GM21360 (cell line): Measurements from ENCODE around the gene RAB44.

Experiments used
- ATAC-seq: cut with Tn5 transposase; IDR thresholded peaks from one replicate; pipeline ENCODE4 v1.9.1; 2021; ENCODE audit warnings: mild to moderate bottlenecking, moderate library complexity; ENCODE audit not compliant: unreplicated experiment

RAB44 gene

DNA sequence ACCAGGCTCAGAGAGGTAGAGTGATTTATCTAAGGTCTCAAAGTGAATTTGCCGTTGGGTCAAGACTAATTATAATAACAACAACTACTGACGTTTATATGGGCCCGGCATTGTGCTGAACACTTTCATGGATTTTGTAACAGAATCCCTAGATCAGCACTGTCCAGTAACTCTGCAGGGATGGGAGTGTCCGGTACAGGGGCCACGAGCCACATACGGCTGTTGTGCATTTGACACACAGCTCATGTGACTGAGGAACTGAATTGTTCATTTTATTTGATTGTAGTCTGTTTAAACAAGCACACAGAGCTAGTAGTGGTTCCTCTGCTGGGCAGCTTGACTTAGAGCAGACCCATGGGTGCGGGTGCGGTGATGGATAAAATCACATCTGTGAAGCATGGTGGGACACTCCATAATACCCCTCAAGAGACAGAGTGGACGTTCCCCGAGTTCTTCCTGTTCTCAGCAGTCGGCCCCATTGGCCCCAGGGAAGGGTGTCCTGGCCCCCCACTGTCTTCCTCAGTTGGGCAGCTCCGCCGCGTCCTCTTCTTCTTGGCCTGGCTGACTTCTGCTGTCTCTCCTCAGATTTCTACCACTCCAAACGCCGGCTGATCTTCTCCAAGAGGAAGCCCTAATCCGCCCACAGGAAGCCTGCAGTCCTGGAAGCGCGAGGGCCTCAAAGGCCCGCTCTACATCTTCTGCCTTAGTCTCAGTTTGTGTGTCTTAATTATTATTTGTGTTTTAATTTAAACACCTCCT lies 12.3 kb upstream of the RAB44 start:
- ATAC-seq = no peak

DNA sequence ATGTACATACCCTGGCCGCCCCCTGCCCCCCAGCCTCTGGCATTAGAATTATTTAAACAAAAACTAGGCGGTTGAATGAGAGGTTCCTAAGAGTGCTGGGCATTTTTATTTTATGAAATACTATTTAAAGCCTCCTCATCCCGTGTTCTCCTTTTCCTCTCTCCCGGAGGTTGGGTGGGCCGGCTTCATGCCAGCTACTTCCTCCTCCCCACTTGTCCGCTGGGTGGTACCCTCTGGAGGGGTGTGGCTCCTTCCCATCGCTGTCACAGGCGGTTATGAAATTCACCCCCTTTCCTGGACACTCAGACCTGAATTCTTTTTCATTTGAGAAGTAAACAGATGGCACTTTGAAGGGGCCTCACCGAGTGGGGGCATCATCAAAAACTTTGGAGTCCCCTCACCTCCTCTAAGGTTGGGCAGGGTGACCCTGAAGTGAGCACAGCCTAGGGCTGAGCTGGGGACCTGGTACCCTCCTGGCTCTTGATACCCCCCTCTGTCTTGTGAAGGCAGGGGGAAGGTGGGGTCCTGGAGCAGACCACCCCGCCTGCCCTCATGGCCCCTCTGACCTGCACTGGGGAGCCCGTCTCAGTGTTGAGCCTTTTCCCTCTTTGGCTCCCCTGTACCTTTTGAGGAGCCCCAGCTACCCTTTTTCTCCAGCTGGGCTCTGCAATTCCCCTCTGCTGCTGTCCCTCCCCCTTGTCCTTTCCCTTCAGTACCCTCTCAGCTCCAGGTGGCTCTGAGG lies 11.5 kb upstream of the RAB44 start:
- no peak for ATAC-seq

GRCh38 chr6:36686668-36687513 lies 10.7 kb upstream of the RAB44 start:
- ATAC-seq = no peak

- ATAC-seq = no peak
Observed at GRCh38 chr6:36688063-36688738, 9.4 kb upstream of the RAB44 start.

- no peak for ATAC-seq
Observed at GRCh38 chr6:36688739-36689075, 8.9 kb upstream of the RAB44 start.

GRCh38 chr6:36691011-36691410 lies 6.6 kb upstream of the RAB44 start:
- ATAC-seq = no peak

GRCh38 chr6:36691612-36692011 lies 6.0 kb upstream of the RAB44 start:
- ATAC-seq = no peak

GRCh38 chr6:36692220-36692619 lies 5.4 kb upstream of the RAB44 start:
- ATAC-seq = no peak

DNA sequence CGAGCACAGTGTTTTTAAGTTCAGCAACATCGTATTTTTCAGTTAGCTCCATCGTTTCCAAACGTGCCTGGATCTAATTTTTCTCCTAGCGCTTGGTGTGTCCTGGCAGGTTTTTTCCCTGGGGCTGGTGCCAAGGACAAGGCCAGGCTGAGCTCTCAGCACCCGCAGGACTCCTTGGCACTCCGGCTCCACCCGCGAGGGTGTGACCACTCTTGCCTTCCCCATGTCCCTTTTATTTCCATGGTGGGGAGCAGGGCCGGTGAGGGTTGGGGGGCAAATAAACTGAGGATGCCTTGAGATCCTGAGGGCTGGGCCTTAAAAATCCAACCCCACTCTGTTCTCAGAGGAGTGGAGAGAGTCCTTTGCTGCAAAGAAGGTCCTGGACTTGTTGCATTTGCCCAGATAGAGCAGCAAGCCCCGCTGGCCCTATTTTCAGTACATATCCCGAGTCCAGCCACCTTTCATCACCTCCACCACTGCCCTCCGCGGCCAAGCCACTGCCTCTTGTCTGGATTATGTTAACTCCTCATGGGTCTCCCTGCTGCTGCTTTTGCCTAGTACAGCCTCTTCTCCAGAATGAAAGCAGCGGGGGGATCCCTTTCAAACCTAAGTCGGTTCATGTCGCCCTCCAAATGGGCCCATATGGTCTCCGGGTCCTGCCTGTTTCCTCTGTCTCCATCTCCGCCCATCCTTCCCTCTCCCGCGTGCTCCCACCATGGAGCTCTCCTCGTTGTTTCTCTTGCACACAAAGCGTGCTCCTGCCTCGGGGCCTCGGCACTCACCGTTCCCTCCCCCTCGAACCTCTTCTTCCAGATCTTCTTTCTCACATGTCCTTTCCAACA lies 4.5 kb upstream of the RAB44 start:
- ATAC-seq = no peak

- no peak for ATAC-seq
Observed at GRCh38 chr6:36694616-36695015, 3.0 kb upstream of the RAB44 start.

- no peak for ATAC-seq
Observed at GRCh38 chr6:36695414-36695813, 2.2 kb upstream of the RAB44 start.

GRCh38 chr6:36698196-36698595 lies 570 bp downstream of the RAB44 start:
- ATAC-seq = no peak

- ATAC-seq = no peak
Observed at GRCh38 chr6:36698871-36699271, 1.2 kb downstream of the RAB44 start.

DNA sequence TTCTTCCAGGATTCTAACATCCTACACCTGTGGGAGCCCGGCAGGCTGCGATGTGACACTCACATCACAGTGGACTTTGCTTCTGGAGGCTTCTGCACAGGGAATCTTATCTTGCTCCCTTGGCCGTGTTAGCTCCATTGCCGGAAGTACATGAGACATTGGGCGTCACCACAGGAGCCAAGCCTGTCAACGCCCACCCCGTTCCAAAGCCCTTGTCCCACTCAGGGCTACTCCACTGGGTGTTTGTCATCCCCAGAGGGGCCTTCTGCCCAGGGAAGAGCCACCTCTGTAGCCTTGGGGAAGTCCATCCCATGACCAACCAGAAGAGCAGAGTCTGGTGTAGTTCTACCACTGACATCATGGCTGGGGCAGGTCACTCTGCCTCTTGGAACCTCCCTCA lies 1.7 kb downstream of the RAB44 start:
- ATAC-seq = no peak

GRCh38 chr6:36700071-36700812 lies 2.6 kb downstream of the RAB44 start:
- no peak for ATAC-seq

DNA sequence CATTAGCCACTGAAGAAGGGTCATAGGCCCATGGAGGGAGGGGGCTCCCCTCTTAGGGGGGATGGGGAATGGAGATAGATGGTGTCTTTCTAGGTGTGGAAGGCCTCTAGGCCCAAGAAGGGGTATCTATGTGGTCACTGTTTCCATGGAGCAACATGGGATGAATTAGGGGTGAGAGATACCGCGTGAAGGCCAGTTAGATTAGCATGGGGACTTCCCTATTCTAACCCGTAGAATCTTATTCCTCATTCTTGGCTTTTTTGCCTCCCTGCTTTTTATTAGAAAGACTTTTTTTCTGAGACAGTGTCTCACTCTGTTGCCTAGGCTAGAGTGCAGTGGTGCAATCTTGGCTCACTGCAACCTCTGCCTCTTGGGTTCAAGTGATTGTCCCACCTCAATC lies 3.2 kb downstream of the RAB44 start:
- no peak for ATAC-seq

- no peak for ATAC-seq
Observed at GRCh38 chr6:36701401-36701991, 3.9 kb downstream of the RAB44 start.

- no peak for ATAC-seq
Observed at GRCh38 chr6:36702656-36703055, 5.0 kb downstream of the RAB44 start.

DNA sequence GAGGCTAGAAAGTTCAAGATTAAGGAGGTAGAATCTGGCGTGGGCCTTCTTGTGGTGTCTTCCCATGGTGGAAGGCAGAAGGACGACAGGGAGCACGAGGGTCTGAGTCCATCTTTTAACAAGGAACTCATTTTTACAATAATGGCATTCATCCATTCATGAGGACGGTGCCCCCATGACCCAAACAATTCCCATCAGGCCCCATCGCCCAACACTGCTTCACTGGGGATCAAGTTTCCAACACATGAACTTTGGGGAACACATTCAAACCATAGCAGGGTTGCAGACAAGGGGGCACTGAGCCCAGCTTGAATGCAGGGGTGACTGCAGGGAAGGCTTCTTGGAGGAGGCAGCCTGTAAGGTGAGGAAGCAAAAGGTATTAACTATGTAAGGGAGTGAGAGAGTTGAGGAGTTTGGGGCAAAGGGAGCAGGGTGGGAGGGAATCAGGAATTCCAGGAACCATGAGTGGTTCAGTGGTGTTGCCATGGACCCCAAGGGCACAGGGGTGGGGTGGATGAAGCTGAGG lies 5.5 kb downstream of the RAB44 start:
- no peak for ATAC-seq
